GM19025 (cell line): ENCODE data around the gene HGFAC.

Source experiments
- ATAC-seq: cut with Tn5 transposase; IDR thresholded peaks from one replicate; pipeline ENCODE4 v1.9.1; 2021; ENCODE audit warnings: mild to moderate bottlenecking, low read depth, moderate library complexity; ENCODE audit not compliant: unreplicated experiment

HGFAC gene

DNA sequence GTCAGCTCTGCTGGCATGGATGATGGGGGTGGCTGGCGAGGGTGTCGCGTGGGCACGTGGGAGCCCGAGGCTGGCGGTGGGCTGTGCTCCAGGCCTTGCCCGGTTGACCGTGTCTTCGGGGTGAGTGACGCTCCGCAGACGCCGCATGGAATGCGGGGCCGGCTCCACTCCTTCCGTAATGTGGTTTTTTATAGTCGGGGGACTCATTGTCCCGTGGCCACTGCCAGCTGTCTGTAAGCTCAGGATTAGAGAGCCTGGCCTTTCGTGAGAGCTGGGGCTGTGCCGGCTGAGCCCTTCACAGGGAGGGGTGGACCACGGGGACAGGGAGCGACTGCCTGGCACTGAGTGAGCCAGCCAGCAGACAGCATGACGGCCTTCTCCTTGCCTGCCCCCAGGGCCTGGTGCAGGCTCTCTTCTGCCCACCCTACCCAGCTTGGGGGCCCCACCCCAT is 41.7 kb downstream of the HGFAC start:
- ATAC-seq, result no peak

DNA sequence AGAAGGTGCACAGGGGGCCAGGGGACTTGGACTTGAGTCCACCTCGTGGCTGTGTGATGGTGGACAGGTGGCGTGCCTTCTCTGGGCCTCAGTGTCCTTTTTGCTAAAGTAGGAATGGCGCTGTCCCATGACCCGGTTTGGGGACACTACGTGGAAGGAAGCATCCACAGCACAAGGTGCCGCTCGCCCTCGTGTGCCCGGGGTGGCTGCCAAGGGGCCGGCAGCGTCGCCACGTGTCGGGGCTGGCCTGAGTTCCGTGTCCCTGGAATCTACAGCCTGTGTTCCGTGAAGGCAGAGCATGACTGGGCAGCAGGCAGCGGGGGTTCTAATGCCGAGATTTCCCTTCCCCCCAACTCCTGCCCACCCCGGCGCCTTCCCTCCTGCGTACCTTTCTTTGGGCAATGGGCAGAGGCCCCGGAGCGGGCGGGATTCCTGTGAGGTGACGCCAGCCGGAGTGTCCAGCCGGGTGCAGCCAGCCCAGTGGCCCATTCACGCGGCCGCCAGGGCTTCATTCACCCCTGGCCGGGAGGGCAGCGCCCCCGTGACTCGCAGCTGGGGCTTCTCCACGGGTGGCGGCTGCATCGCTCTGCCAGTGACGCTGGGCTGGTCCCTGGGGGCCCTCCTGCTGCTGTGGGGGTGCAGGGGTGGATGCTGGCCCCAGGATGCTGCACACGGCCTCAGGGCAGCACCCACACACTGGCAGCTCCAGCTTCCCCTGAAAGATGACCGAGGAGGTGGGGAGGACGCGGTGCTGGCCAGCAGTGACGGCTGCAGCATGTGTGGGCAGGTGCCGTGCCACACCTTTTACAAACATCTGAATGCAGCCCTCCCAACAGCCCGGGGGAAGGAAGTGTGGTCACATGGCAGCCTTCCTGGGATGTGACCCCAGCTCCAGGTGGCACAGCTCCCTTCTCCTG is 42.5 kb downstream of the HGFAC start:
- no peak for ATAC-seq

DNA sequence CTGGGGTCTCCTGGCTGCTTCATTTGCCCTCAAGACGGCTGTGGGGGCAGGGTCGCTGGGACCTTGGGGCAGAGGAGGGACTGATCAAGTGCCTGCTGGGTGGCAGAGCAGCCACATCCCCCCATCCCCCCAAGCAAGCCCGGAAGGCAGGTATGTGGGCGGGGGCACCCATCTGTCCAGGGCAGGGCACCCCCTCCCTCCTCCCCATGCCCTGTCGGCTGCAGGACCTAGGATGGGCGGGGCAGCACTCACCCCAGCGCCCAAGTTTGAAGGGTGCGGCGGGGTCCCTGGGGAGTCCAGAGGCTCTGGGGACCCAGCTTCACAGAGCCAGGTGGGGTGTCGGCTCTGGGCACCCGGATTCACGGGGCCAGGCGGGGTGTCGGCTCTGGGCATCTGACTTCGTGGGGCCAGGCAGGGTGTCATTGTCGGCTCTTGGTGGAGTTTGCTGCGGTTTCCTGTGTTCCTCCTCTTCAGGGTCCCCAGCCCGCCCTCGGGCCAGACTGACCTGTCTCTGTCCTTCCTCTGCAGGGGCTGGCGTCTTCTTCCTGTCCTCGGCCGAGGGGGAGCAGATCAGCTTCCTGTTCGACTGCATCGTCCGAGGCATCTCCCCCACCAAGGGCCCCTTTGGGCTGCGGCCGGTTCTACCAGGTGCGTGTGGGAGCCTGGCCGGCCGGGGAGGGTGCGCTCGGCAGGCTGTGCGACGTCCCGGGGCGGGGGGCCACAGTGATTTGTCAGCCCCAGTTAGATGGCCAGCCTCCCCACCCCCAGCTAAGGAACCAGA is 43.4 kb downstream of the HGFAC start:
- ATAC-seq, result no peak

DNA sequence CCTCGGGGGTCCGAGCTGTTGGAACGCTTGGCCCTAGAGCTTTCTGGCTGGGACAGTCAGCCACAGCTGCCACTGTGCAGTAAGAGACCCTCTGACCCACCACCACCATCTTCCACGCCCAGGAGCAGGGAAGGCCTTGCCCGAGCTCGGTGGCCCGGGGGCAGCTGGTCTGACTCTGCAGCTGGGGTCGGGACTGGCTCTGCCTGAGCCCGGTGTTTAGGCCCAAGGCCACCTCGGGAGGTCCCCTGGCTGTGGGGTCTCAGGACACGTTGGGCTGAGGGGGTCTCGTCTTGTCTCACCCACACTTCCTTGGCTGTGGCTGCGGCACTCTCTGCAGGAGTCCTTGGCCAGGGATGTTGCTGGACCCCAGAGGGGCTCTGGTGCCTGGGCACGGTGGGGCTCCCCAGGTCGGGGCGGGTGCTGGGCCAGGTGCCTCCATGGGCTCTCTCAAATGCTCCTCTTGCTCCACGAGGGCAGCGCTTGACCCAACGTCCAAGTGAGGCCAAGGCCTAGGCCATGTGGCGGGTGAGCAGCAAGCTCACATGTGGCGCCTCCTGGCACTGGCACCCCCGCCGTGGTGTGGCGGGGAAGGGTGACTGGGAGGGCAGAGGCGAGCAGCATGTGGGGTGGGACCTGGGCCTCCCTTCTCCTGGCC is 44.2 kb downstream of the HGFAC start:
- ATAC-seq, result no peak

DNA sequence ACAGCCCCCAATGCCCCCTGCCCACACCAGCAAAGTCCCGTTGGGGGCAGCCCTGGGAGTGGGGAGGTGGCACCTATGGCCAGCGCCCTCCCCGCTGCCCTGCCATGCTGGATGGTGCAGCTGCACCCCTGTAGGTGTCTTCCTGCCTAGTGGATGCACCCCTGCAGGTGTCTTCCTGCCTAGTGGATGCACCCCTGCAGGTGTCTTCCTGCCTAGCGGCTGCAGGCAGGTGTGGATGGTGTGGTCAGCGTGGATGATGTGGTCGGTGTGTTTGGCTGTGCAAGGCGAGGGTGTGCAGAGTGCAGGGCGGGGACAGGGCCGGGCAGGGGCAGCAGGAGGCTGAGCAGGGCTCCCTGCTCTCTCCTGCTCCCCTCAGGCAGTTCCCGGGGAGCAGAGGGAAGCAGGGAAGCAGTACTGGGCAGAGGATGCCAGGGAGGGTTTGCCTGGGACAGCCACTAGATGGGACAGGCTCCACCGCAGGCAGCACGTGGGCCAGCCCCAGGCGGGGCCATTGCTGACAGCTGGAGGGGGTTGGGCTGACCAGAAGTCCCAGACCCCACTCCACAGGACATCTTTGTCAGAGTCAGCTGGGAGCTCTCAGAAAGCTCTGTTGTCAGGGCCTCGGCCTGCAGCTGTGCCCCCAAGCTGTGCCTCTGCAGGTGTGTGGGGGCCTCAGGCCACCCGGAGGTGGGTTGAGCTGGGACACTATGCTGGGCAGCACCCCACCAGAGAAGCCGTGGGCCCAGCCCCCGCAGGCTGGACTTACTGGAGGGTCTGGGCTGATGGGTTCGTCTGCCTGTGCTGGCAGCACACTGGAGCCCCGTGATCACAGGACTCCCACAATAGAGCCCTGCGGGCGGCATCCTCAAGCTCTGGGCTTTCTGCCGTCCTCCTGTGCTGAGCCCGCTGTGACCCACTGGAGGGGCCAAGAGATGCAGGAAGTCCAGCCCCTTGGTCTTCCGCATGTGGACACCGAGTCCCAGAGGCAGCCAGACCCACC is 45.1 kb downstream of the HGFAC start:
- no peak for ATAC-seq

DNA sequence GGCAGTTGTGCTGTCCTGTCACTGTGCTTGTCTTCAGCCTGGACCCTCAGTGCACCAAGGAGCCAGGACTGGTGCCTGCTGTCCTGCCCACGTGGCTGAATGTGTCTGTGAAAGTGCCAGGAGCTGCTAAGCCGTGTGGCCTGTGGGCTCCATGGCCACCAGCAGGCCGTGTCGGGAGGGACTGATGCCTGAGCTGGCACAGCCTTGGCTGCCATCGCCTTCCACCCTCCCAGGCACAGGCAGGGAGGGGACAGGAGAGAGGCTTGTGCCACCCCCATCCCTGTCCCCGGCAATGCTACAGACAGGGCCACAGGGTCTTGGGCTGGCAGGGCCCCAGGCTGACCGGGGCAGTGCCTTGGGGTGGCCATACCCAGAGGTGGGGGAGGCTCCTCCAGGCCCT is 46.1 kb downstream of the HGFAC start:
- ATAC-seq, result no peak

DNA sequence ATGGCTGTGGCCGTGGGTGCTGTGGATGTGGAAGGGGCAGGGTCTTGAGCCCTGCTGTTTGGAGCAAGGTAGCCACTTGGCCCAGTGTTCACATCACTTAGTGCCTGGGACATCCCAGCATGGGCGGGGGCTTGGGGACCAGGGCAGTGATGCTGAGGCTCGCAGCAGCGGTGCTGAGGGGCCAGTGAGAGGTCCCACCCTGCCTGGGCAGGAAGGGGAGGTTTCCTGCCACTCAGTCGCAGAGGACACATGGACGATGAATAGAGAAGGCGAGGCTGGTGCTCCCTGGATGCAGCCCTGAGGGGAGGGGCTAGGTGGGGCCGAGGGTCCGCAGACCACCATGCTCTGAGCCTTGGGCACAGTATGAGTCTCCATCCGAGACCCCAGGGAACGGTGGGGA is 47.1 kb downstream of the HGFAC start:
- no peak for ATAC-seq

DNA sequence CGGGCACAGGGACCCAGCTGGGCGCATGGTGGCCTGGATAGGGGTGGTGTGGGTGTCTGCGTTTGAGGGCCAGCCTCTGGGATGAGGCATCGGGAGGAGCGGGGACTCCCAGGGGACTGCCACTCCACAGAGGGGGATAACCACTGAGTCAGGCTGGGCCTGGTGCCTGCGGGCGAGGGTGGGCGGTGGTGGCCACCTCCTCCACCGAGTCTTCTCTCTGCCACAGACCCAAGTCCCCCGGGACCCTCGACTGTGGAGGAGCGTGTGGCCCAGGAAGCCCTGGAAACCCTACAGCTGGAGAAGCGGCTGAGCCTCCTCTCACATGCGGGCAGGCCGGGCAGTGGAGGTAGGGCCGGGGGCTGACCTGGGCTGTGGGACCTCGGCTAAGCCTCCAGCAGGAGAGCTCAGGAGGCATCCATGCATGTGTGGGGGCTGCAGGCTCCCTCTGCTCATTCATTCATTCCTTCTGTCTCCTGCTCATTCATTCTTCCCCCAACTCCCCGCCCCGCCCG is 47.7 kb downstream of the HGFAC start:
- no peak for ATAC-seq

DNA sequence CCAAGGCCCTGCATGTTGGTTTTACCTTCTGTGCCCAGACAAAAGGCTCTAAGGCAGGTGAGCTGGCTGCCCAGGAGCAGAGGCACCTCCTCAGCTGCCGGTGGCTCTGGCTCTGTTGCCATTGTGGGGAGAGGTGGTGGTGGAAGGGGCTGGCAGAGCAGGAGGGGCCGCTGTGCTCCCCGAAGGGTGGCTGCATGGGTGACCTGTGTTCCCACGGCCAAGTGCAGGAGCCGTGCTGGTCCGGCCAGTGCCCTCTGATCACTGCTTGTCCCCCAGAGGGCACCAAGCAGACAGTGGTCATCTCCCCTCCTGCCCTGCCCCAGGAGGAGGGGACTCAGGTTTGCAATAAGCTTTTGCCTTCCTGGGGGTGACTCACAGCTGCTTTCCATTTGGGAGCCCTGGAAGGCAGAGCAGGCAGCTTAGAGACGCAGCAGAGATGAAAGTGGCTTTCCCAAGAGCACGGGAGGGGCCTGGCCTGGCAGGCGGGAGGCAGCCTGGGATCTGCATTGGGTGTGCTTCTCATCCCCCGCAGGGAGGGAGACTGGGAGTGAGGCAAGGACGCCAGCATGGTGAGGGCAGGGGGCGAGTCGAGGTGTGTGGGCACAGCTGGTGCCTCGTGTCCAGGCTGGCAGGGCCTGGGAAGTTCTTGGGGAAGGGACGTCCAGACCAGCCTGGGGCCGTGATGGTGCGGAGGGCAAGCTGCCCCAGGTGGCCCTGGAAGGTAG is 50.1 kb downstream of the HGFAC start:
- no peak for ATAC-seq

DNA sequence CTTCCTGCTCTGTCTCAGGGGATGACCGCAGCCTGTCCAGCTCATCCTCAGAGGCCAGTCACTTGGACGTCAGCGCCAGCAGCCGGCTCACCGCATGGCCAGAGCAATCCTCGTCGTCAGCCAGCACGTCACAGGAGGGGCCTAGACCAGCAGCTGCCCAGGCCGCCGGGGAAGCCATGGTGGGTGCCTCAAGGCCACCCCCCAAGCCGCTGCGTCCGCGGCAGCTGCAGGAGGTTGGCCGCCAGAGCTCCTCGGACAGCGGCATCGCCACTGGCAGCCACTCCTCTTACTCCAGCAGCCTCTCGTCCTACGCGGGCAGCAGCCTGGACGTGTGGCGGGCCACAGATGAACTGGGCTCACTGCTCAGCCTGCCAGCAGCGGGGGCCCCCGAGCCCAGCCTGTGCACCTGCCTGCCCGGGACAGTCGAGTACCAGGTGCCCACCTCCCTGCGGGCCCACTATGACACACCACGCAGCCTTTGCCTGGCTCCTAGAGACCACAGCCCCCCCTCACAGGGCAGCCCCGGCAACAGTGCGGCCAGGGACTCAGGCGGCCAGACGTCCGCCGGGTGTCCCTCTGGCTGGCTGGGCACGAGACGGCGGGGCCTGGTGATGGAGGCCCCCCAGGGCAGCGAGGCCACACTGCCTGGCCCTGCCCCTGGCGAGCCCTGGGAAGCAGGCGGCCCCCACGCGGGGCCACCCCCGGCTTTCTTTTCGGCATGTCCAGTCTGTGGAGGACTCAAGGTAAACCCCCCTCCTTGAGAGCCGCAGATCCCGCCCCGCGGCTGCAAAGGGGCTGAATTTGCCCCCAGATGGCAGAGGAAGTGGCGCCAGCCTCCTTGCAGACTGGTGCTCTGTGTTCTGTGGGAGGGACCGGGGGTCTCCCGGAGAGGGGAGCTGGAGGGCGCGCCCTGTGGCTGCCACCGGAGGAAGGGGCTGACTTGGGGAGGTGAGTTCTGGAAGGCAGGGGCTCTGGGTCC is 51.3 kb downstream of the HGFAC start:
- no peak for ATAC-seq

DNA sequence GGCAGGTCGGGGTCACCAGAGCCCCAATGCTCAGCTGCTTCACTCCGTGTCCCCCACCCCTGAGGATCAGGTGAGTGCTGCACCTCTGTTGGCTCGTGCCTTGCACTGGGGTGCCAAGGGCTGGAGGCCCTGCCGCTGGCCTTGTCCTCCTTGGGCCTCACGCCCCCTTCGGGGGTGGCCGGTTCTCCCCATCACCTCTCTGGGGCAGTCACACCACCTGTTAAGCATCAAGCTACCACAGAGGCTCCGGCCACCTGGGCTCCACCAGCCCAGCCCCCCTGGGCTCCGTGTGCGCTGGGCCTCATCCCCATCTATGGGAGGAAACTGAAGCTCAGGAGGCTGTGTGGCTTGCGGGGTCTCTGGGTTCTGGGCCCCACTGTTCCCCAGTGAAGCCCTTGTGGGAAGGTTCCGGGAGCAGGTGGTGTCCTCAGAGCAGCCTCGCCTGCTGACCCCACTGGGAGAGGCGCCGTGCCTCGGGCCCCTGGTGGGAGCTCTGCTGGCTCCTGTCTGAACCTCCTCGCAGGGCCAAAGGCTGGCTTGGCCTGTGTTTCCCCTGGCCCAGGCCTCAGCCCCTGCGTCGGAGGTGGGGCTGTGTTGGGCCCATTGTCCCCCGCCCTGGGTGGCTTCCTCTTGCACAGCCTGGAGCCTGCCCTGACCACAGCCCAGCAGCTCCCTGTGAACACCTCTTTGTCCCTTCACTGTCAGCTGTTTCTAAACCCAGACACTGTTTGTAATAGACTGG is 52.1 kb downstream of the HGFAC start:
- no peak for ATAC-seq

DNA sequence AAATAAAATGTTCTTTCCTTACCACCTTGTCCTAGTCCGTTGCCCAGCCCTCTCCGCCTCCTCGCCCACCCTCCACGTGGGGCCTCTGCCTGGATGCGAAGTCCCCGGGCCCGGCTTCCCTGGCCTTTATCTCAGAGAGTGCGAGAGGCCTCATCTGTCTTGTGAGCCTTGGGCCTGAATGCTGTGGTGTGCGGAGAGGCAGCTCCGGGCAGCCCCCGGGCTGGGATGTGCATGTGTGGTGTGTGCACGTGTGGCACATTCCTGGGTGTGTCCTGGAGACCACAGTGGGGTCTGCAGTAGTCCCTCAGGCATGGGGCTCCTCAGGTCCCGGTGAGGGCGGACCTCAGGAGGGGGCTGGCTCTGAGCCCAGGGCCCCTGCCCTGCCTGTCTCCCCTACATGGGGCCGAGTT is 52.7 kb downstream of the HGFAC start:
- no peak for ATAC-seq

DNA sequence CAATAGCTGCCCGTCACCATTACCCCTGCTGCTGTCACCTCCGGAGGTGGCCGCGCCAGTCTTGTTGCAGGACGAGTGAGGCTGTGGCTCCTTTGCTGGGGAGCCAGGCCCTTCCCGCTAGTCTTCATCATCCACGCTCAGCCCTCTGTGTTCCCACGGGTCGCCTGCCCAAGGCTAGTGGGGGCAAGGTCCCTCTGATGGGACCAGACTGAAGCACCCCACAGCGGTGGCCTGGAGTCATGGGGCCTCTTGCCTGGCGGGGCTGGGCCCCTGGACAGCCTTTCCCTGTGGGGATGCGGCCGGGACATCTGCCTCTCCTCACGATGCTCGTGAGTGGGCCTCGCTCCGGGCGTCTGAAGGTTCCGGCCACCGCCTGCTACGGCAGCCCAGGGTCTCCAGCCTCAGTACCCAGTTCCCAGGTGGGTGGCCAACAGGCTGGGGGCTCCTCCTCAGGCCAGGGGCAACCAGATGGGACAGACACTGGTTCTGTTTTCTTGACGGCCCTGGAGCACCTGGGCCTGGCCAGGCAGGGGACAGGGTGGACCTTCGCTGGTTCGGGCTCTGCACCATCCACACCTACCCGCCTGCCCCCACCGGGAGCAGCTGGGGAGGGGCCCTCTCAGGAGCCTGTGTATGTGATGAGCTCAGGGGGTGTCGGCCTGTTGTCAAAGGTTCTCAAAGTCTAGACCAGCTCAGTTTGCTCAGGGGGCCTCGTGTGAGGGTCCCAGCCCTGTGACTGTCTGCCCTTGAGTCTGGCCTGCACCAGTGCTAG is 53.6 kb downstream of the HGFAC start:
- ATAC-seq, result no peak

DNA sequence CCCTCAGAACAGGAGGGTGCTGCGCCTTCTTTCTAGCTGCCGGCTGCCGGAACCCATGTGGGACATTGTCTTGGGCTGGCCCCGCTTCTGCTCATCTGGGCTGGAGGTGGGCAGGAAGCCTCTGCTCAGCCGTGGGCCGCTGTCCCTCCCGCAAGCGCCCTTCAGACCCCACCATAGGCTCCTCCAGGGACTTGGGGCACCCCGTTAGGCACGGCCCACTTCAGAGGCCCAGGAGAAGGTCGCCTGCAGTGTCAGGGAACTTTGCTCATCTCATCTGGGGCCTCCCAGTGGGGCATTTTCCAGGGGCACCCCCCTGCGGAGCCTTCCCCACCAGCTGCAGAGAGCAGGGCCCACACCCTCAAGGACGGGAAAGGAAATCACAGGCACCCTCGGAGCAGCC is 54.3 kb downstream of the HGFAC start:
- ATAC-seq, result no peak

DNA sequence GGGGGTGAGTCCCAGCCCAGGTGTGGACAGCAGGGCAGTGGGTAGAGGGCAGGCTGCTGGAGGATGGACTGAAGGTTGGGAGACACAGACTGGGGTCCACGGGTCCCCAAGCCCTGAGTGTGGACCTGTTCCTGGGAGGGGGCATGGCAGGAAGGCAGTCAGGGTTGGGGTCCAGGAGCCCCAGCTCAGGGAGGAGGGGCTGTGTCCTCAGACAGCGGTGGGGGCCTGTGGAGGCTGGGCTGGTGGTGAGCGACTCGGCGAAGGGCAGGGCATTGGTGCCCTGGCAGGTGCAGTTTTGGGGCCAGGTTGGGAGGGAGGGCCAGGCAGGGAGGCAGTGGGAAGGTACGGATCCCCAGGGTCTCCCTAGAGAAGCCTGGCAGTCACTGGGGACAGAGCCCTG is 55.3 kb downstream of the HGFAC start:
- no peak for ATAC-seq

DNA sequence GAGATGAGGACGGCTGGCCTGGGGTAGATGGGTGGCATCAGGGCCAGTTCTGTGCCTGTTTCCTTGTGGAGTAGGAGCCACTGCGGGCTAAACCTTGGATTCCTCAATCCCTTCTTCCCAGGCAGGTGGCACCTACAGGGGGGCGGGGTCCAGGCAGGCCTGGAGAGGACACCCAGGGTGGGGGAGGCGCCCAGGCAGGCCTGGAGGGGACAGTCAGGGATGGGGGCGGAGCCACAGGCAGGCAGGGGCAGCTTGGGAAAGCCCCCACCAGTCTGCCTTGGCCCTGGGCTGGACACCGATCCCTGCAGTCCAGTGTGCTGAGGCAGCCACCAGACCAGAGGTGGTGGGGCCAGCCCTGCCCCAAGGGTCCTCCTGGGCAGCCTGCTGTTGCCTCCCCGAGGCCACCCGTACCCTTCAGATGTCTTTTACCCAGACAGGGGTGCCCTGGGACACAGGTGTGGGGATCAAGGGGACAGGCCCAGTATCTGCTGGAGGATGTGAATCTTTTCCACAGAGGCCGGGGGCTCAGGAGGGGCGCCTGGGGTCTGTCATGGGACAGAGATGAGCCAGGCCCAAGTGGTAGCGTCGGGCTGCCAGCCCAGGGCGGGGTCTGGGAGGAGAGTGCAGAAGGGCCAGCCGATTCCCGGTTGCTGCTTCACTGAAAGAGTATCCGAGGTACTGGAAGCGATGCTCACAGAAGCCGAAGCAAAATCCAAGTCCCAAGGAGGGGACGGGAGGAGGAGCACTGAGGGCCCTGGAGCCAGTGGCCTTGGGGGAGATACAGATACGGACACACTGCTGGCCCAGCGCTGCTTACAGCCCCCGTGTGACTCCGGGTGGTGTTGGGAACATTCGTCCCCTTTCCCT is 56.0 kb downstream of the HGFAC start:
- no peak for ATAC-seq
